Measurements from ENCODE around the gene COIL. TPM values are rescaled to one million over a fixed set of nuclear protein-coding genes. Genes with fewer than 3 reads are reported as not detected.

The COIL gene
- polyA plus RNA-seq, 3 donors = 3.0 to 6.6 (median 5.3) TPM

- Histone ChIP-seq H2AFZ (ENCODE audit: insufficient read depth, low read depth, low read length, poor library complexity, severe bottlenecking) (no peak overlapping the region), H3K79me2 (ENCODE audit: insufficient read depth, low read length) (peaks cover 98% of the 10 kb centered on the region), H3K27me3 (ENCODE audit: control insufficient read depth in 2 of 2, insufficient read depth in 2 of 2, low read length in 2 of 2) (no peaks in the 10 kb centered on the region), H3K4me1 (ENCODE audit: control insufficient read depth in 1 of 2, insufficient read depth in 2 of 2, low read length in 2 of 2) (peaks cover 9 to 10% of the 10 kb centered on the region in 2 donors), H3K9me3 (replicated peaks in 1 of 2; ENCODE audit: control insufficient read depth in 1 of 2, insufficient read depth in 1 of 2, low read length in 2 of 2) (no peaks in the 10 kb centered on the region), H3K9ac (ENCODE audit: insufficient read depth, low read length, poor library complexity, severe bottlenecking) (no peak overlapping the region), H4K20me1 (ENCODE audit: insufficient read depth, low read length) (peaks cover 100% of the 10 kb centered on the region), H3K4me3 (replicated peaks in 1 of 3; ENCODE audit: low read depth in 2 of 3, low read length in 3 of 3) (no peak overlapping the region), H3K36me3 (replicated peaks in 1 of 2; ENCODE audit: control insufficient read depth in 1 of 2, insufficient read depth in 2 of 2, low read length in 2 of 2) (peaks cover 97 to 100% of the 10 kb centered on the region in 2 donors), H3K27ac (ENCODE audit: low read depth in 1 of 2, low read length in 2 of 2) (peak overlapping the region in 1 of 2 donors; percentile 62), H3K4me2 (replicated peaks; ENCODE audit: extremely low read depth, low read length, poor library complexity, severe bottlenecking) (no peak overlapping the region)
- Mint-ChIP-seq H3K27ac (peak overlapping the region in 3 of 7 donors; percentile 25 to 59 (median 47)), H3K27me3 (ENCODE audit: low read depth in 3 of 3) (peaks cover 0 to 3% (median 1%) of the 10 kb centered on the region in 3 donors), H3K4me3 (no peak overlapping the region), H3K9me3 (no peaks in the 10 kb centered on the region), H3K36me3 (peaks cover 87 to 99% of the 10 kb centered on the region in 2 donors), H3K4me1 (peaks cover 43% of the 10 kb centered on the region)
- intact Hi-C loops (cut with micrococcal nuclease) = loop anchor here in 1 of 2 donors (5.0 kb wide), 1 partner anchor 35 kb away; no protein-coding TSS in a partner anchor
- DNase-seq = no peak
- WGBS (ENCODE audit: insufficient coverage) = 100% methylated on average over 2 of the region's 4 CpGs
- TF ChIP-seq CTCF (IDR thresholded peaks at IDR 0.05) = no peak
Measured at GRCh38 chr17:56902348-56902747, 58.5 kb downstream of the COIL start.

- Histone ChIP-seq H3K27ac (ENCODE audit: low read depth in 1 of 2, low read length in 2 of 2) (no peak overlapping the region), H3K4me1 (ENCODE audit: control insufficient read depth in 1 of 2, insufficient read depth in 2 of 2, low read length in 2 of 2) (no peaks in the 10 kb centered on the region), H3K79me2 (ENCODE audit: insufficient read depth, low read length) (peaks cover 92% of the 10 kb centered on the region), H3K9me3 (replicated peaks in 1 of 2; ENCODE audit: control insufficient read depth in 1 of 2, insufficient read depth in 1 of 2, low read length in 2 of 2) (no peaks in the 10 kb centered on the region), H3K4me2 (replicated peaks; ENCODE audit: extremely low read depth, low read length, poor library complexity, severe bottlenecking) (no peak overlapping the region), H3K9ac (ENCODE audit: insufficient read depth, low read length, poor library complexity, severe bottlenecking) (no peak overlapping the region), H3K4me3 (replicated peaks in 1 of 3; ENCODE audit: low read depth in 2 of 3, low read length in 3 of 3) (no peak overlapping the region), H3K36me3 (replicated peaks in 1 of 2; ENCODE audit: control insufficient read depth in 1 of 2, insufficient read depth in 2 of 2, low read length in 2 of 2) (peaks cover 99 to 100% of the 10 kb centered on the region in 2 donors), H2AFZ (ENCODE audit: insufficient read depth, low read depth, low read length, poor library complexity, severe bottlenecking) (no peak overlapping the region), H4K20me1 (ENCODE audit: insufficient read depth, low read length) (peaks cover 100% of the 10 kb centered on the region), H3K27me3 (ENCODE audit: control insufficient read depth in 2 of 2, insufficient read depth in 2 of 2, low read length in 2 of 2) (no peaks in the 10 kb centered on the region)
- intact Hi-C loops (cut with micrococcal nuclease) = no loop called here
- 97% methylated on average over 6 of the region's 7 CpGs for WGBS (ENCODE audit: insufficient coverage)
- H3K27me3 Mint-ChIP-seq (ENCODE audit: low read depth in 3 of 3) = peaks cover 0 to 4% (median 1%) of the 10 kb centered on the region in 3 donors
- H3K4me3 Mint-ChIP-seq = no peak overlapping the region
- TF ChIP-seq CTCF (IDR thresholded peaks at IDR 0.05) = no peak
- peak overlapping the region in 5 of 7 donors; percentile 3 to 57 (median 18) for H3K27ac Mint-ChIP-seq
- H3K4me1 Mint-ChIP-seq = peaks cover 31% of the 10 kb centered on the region
- peaks cover 0 to 3% (median 0%) of the 10 kb centered on the region in 7 donors for H3K9me3 Mint-ChIP-seq
- DNase-seq = no peak
- H3K36me3 Mint-ChIP-seq = peaks cover 89 to 100% of the 10 kb centered on the region in 2 donors
Measured at GRCh38 chr17:56899403-56899802, 61.4 kb downstream of the COIL start.
